Thoracic aorta (tissue), 2 donors: ENCODE data around the gene LRRC28. TPM values are rescaled to one million over a fixed set of nuclear protein-coding genes. Genes with fewer than 3 reads are reported as not detected.

Experiments
- ATAC-seq: fragments of 150-250 bp; one replicate; pipeline ENCODE4 v1.8.0; 2017; ENCODE audit warnings: low read depth; ENCODE audit not compliant: insufficient number of reproducible peaks, low FRiP score
- DNase-seq: peaks from one replicate; pipeline ENCODE4 v3.0.0-alpha.2; 2020; ENCODE audit warnings: low spot score
- H3K27ac ChIP-seq, 2 donors: fragments of 200-600 bp; sonication (generic); 1 replicate in 1 of 2; 2 replicates in 1 of 2; pipeline ENCODE4 v1.5.1; 2016; ENCODE audit warnings: mild to moderate bottlenecking in 2 of 2, moderate library complexity in 2 of 2
- H3K27me3 ChIP-seq: fragments of 200-600 bp; sonication (generic); replicated peaks from 2 replicates; pipeline ENCODE4 v1.6.0; 2016; ENCODE audit warnings: mild to moderate bottlenecking; ENCODE audit not compliant: insufficient read depth
- H3K36me3 ChIP-seq: fragments of 200-600 bp; sonication (generic); one replicate; pipeline ENCODE4 v1.5.1; 2016
- H3K4me1 ChIP-seq, 2 donors: fragments of 200-600 bp; sonication (generic); 1 replicate in 1 of 2; 2 replicates in 1 of 2; pipeline versions ENCODE4 v1.5.1 to v1.6.0; 2016; ENCODE audit warnings: low read depth in 2 of 2, mild to moderate bottlenecking in 1 of 2; ENCODE audit not compliant: control insufficient read depth in 1 of 2
- H3K4me3 ChIP-seq: fragments of 200-600 bp; sonication (generic); 2 replicates; pipeline ENCODE4 v1.5.1; 2016; ENCODE audit warnings: mild to moderate bottlenecking
- H3K9me3 ChIP-seq: fragments of 200-600 bp; sonication (generic); 2 replicates; pipeline ENCODE4 v1.5.1; 2016
- CTCF ChIP-seq: fragments of 200-600 bp; sonication (generic); IDR thresholded peaks from one replicate; pipeline ENCODE4 v1.5.1; 2019; ENCODE audit warnings: antibody characterized with exemption
- total RNA-seq, 2 donors: library from RNA; depleted of rRNA; stranded (reverse); fragments of >200 nt; gene quantifications; one replicate each; pipeline versions ENCODE4 v1.1.0 to v1.2.3, GENCODE V29; 2016

Gene LRRC28
- total RNA-seq, 2 donors from 2014 or later, result 30.1 to 35.3 TPM

- no peak for TF ChIP-seq CTCF
- Histone ChIP-seq H3K4me1 (peaks cover 18 to 41% of the 10 kb centered on the region in 2 donors), H3K36me3 (no peaks in the 10 kb centered on the region), H3K27me3 (no peaks in the 10 kb centered on the region), H3K4me3 (peak overlapping the region; percentile 75), H3K9me3 (no peaks in the 10 kb centered on the region), H3K27ac (peak overlapping the region; percentile 89 to 98)
- no peak for DNase-seq
- ATAC-seq, result no peak
Measured at GRCh38 chr15:99250001-99250400, 1.3 kb upstream of the LRRC28 start.

GRCh38 chr15:99250494-99250856 is 806 bp upstream of the LRRC28 start:
- no peak for ATAC-seq
- Histone ChIP-seq H3K27ac (peak overlapping the region; percentile 89 to 98), H3K4me3 (peak overlapping the region; percentile 75), H3K4me1 (peaks cover 18 to 41% of the 10 kb centered on the region in 2 donors), H3K9me3 (no peaks in the 10 kb centered on the region), H3K27me3 (no peaks in the 10 kb centered on the region), H3K36me3 (no peaks in the 10 kb centered on the region)
- no peak for TF ChIP-seq CTCF
- no peak for DNase-seq

GRCh38 chr15:99252326-99252725 is 1.0 kb downstream of the LRRC28 start:
- Histone ChIP-seq H3K4me1 (peaks cover 18 to 33% of the 10 kb centered on the region in 2 donors), H3K36me3 (no peaks in the 10 kb centered on the region), H3K4me3 (peak overlapping the region; percentile 75), H3K27me3 (no peaks in the 10 kb centered on the region), H3K9me3 (no peaks in the 10 kb centered on the region), H3K27ac (no peak overlapping the region)
- DNase-seq (no peak), ATAC-seq (no peak)
- TF ChIP-seq CTCF, result no peak

GRCh38 chr15:99253381-99254090 is 2.3 kb downstream of the LRRC28 start:
- H3K4me3 ChIP-seq, result no peak overlapping the region
- no peaks in the 10 kb centered on the region for H3K36me3 ChIP-seq
- H3K27me3 ChIP-seq, result no peaks in the 10 kb centered on the region
- no peak overlapping the region for H3K27ac ChIP-seq
- H3K4me1 ChIP-seq, result peaks cover 8 to 22% of the 10 kb centered on the region in 2 donors
- DNase-seq (no peak), ATAC-seq (no peak)
- H3K9me3 ChIP-seq, result no peaks in the 10 kb centered on the region
- no peak for TF ChIP-seq CTCF

- no peaks in the 10 kb centered on the region for H3K36me3 ChIP-seq
- H3K4me3 ChIP-seq, result no peak overlapping the region
- H3K9me3 ChIP-seq, result no peaks in the 10 kb centered on the region
- H3K27me3 ChIP-seq, result no peaks in the 10 kb centered on the region
- DNase-seq (no peak), ATAC-seq (no peak)
- H3K4me1 ChIP-seq, result peaks cover 3 to 6% of the 10 kb centered on the region in 2 donors
- no peak overlapping the region for H3K27ac ChIP-seq
- TF ChIP-seq CTCF, result no peak
Measured at GRCh38 chr15:99257107-99257750, 5.9 kb downstream of the LRRC28 start.
